ENCODE measurements around the gene TOMM70.

GRCh38 chr3:100333970-100334487 is 66.9 kb downstream of the TOMM70 start:
- no peak for TF ChIP-seq CTCF (IDR thresholded peaks at IDR 0.05)
- TF ChIP-seq POLR2A (IDR thresholded peaks at IDR 0.05) = no peak
